Left renal pelvis (tissue), 4 donors: ENCODE results near the gene CCDC124. TPM values are rescaled to one million over a fixed set of nuclear protein-coding genes. Genes with fewer than 3 reads are reported as not detected.

Source experiments
- DNase-seq, 4 donors: peaks; one replicate each; pipeline ENCODE4 v3.0.0-alpha.2; 2013; ENCODE audit warnings: low read depth in 4 of 4, low spot score in 3 of 4
- polyA plus RNA-seq, 4 donors: library from polyadenylated mRNA; unstranded; fragments of 120-200 nt; gene quantifications; one replicate each; pipeline ENCODE4 v1.2.1, GENCODE V29; 2013; ENCODE audit not compliant: insufficient read length in 4 of 4

The CCDC124 gene
- polyA plus RNA-seq, 4 donors = 42.7 to 85.4 (median 54.5) TPM

DNA sequence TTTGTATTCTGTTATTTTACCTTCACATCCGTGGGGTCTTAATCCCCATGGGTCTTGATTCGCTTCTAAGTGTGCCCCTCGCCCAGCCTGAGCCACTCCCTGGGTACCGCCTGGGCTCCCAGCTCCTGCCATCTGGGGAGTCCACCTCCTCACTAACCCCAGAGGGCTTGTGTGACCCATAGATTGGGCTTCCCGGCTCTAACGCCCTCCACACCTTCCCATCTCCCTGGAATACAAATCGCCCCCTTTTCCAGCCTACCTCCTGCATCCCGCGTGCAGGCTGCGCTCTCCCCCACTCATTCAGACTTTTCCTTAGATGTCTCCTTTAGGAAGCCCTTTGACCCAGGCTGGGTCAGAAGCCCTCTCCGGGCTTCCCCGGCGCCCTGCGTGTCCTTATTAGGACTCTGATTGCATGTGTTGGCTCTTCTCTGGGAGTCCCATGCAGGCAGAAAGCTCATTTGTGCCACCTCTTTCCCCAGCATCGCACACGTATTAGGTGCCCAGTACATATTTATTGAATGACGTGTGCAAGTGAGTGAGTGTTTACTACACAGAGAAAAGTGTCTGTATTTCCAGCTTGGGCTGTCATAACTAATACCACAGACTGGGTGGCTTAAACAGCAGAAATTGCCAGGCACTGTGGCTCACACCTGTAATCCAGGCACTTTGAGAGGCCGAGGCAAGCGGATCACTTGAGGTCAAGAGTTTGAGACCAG lies 757 bp downstream of the CCDC124 start:
- no peak for DNase-seq

- no peak for DNase-seq
Observed at GRCh38 chr19:17936379-17936778, 3.6 kb downstream of the CCDC124 start.

DNA sequence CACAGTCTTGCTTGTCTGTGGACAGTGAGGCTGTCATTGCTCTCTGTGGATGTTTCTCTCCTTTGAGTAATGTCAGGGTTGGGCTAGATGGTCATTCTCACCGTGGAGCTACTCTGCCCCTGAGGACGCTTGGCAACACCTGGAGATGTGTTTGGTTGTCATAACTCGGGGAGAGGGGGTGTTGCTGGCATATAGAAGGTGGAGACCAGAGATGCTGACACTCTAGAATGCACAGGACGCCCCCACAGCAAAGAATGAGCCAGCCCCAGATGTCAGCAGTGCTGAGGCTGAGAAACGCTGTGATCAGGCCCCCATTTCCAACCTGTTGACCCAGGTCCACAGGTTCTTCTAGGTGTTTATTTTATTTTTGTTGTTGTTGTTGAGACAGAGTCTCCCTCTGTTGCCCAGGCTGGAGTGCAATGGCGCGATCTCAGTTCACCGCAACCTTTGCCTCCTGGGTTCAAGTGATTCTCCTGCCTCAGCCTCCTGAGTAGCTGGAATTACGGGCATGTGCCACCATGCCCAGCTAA lies 4.6 kb downstream of the CCDC124 start:
- no peak for DNase-seq

DNA sequence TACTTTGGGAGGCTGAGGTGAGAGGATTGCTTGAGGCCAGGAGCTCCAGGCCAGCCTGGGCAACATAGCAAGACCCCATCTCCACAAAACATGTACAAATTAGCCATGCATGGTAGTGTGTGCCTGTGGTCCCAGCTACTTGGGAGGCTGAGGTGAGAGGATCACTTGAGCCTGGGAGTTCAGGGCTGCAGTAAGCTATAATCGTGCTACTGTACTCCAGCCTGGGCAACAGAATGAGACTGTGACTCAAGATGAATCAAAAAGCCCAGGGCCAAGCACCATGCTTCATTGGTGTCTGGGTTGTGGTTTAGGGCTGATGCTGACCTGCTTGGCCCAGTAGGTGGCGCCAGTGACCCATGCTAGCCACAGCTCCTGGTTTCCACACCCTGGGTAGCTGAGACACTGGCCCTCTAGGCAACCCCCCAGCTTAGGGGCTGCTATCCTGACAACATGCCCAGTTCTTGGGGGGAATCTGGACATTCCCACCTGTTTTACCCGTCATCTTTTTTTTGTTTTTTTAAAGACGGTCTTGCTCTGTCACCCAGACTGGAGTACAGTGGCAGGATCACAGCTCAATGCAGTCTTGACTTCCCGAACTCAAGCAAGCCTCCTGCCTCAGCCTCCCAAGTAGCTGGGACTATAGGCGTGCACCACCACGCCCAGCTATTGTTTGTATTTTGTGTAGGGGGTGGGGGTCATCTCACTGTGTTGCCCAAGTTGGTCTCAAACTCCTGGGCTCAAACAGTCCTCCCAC lies 5.5 kb downstream of the CCDC124 start:
- DNase-seq = no peak

GRCh38 chr19:17942181-17942580 lies 9.4 kb downstream of the CCDC124 start:
- DNase-seq = no peak

GRCh38 chr19:17942582-17943273 lies 9.9 kb downstream of the CCDC124 start:
- DNase-seq = no peak

DNA sequence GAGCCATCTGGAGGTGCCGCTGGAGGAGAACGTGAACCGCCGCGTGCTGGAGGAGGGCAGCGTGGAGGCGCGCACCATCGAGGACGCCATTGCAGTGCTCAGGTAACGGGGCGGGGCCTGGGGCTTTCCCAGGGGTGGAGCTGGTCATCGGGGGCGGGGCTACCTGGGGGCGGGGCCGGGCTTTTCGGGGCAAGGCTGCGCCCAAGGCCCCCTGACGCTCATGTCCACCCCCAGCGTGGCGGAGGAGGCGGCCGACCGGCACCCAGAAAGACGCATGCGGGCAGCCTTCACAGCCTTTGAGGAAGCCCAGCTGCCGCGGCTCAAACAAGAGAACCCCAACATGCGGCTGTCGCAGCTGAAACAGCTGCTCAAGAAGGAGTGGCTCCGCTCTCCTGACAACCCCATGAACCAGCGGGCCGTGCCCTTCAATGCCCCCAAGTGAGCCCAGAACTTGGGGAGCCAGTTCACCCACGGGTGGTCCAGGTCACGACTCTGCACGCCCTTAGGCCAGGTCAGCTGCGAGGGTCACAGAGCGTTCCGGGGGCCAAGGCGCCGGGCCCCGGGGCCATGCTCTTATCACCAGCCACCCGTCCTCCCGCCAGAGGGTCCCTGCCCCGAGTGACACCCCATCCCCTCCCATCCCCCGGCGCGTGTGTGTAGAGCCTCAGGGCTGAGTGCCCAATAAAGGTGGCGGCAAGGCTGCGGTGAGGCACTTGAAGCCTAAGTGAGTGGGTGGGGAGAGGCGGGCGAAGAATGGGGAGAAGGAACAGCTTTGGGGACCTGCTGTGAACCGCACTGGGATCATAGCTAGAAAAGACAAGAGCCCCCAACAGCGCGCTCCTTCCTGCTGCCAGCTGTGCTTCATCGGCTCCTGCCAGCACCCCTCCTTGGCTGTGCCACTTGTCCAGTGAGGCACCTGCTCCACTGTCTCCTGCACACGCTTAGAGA lies 10.7 kb downstream of the CCDC124 start:
- DNase-seq = no peak

- DNase-seq = no peak
Observed at GRCh38 chr19:17944301-17944700, 11.5 kb downstream of the CCDC124 start.

DNA sequence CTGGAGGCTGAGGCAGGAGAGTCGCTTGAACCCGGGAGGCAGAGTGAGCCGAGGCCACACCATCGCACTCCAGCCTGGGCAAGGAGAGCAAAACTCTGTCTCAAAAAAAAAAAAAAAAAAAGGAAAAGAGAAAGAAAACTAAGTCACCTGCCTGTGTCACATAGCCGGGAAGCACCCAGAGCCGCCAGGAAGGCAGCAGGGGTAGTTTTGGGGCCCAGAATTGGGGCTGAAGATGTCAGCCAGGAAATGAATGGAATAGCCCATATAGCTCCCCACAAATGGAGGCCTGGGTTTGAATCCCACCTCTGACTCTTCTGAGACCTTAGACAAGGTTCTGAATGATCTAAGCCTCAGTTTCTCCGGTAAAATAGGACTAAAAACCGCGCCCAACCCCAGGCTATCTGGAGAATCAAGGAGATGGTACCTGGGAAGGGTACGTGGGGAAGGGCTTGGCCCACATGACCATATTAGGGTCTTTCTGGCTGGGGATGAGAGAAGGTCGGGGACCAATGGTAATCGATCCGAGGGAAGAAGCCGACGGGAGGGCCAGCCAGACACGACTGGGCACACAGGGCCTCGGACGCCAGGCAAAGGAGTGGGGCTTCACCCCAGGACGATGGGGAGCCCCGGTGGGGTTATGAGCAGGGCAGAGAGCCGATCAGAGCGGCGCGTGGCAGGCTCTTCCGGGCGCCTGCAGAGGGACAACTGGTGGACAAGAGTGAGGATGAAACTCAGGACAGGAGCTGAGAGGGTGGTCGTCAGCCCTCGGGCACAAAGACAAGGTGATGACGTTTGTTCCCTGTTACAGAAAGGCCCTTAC lies 14.4 kb downstream of the CCDC124 start:
- no peak for DNase-seq

GRCh38 chr19:17947815-17948513 lies 15.1 kb downstream of the CCDC124 start:
- peak in 3 of 4 donors; percentile 91 to 92 (median 92) for DNase-seq

DNA sequence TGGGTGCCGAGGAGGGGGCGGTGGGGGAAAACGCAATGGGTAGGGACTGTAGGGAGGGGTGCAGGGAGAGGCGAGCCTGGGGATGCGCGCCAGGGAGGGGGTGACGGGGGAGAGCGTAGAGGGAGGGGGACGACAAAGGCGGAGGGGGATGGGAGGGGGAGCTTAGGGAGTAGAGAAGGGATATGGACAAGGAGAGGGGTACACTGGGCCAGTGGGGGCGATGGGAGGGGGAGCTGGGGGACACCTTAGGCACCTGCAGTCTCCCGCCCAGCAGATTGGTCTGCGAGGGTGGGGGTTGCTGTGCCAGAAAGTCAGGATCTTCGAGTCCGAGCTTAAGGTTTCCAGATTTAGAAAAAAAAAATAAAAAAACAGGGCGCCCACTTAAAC lies 15.7 kb downstream of the CCDC124 start:
- DNase-seq = no peak

- no peak for DNase-seq
Observed at GRCh38 chr19:17948931-17949930, 16.4 kb downstream of the CCDC124 start.

- DNase-seq = no peak
Observed at GRCh38 chr19:17949956-17950309, 17.1 kb downstream of the CCDC124 start.

- DNase-seq = no peak
Observed at GRCh38 chr19:17950310-17951156, 17.7 kb downstream of the CCDC124 start.

GRCh38 chr19:17951157-17951989 lies 18.6 kb downstream of the CCDC124 start:
- no peak for DNase-seq
